Measurements from ENCODE around the gene OR10P1.

The OR10P1 gene

GRCh38 chr12:55684761-55685370 is 48.2 kb downstream of the OR10P1 start:
- no peak for DNase-seq (ENCODE audit: low read depth in 3 of 3)

GRCh38 chr12:55685671-55686070 is 49.0 kb downstream of the OR10P1 start:
- no peak for DNase-seq (ENCODE audit: low read depth in 3 of 3)

DNA sequence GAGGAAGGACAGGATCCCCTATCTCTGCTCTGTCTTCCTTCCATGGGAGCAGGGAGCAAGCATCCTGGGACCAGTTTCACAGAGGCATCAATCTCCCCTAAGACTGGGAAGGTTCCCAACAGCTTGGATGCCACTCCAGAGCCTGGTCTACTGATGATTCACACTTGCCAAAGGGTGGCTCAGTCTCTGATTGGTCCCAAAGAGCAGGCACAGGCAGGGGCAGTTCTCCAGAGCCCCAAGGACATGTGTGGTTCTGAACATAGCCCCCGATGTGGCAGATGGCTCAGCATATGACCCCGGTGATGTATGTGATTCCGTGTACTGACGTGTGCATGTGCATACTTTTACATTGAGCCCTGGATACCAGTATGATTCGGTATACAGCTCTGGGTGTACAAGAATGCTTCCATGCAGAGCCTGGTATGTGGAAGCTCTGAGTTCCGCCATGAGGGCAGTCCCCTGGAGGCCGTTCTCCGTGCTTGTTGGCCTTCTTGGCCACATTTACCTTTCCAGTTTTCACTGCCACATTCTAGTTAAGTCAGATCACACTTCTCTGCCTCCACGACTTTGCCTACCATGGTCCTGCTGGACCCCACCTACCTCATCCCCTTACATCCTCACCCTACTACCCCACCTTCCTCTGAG is 49.8 kb downstream of the OR10P1 start:
- DNase-seq (ENCODE audit: low read depth in 3 of 3): no peak

Measured in stimulated activated CD4-positive, alpha-beta T cell treated with anti-CD3 and anti-CD28 coated beads, TNF-alpha, amount 100 ng/mL, for 24 hours (primary cell).